HEK293 (cell line): ENCODE measurements around the gene PANK3.

Experiments used
- CTCF ChIA-PET: fragments of 350-600 bp; formaldehyde crosslinking; extraction: SDS; loops from one replicate; lab custom pipeline; 2021; ENCODE audit warnings: antibody characterized with exemption; lab: Yijun Ruan, JAX
- POLR2A ChIA-PET: fragments of 300-600 bp; formaldehyde crosslinking; extraction: SDS; loops from one replicate; lab custom pipeline; 2020; ENCODE audit warnings: antibody characterized with exemption, inconsistent platforms; lab: Yijun Ruan, JAX
- H3K27ac ChIP-seq: fragments of 200-500 bp; sonication (Bioruptor generic); 2 replicates; pipeline ENCODE4 v1.5.1; 2014; ENCODE audit warnings: low read depth, low read length, control low read depth, inconsistent platforms; ENCODE audit errors: extremely low read depth
- H3K36me3 ChIP-seq, 2 experiments: fragments of 200-500 bp in 1 of 2; sonication (Bioruptor generic) in 1 of 2; 1 replicate in 1 of 2; 2 replicates in 1 of 2; pipeline ENCODE4 v1.5.1; 2014 to 2017; ENCODE audit warnings: inconsistent platforms in 2 of 2, low read length in 2 of 2; ENCODE audit not compliant: control insufficient read depth in 2 of 2, insufficient read depth in 1 of 2
- H3K4me1 ChIP-seq: fragments of 200-500 bp; sonication (Bioruptor generic); 2 replicates; pipeline ENCODE4 v1.5.1; 2014; ENCODE audit warnings: mild to moderate bottlenecking, low read length, inconsistent platforms; ENCODE audit not compliant: control insufficient read depth, insufficient read depth
- H3K4me3 ChIP-seq: 2 replicates; pipeline ENCODE4 v1.5.1; 2011; ENCODE audit warnings: low read depth, mild to moderate bottlenecking, control low read depth, low read length, moderate library complexity
- H3K9me3 ChIP-seq: fragments of 200-500 bp; sonication (Bioruptor generic); 2 replicates; pipeline ENCODE4 v1.5.1; 2014; ENCODE audit warnings: low read depth, low read length, inconsistent platforms; ENCODE audit not compliant: control insufficient read depth, insufficient read depth
- MYNN ChIP-seq: fragments of 450-650 bp; formaldehyde crosslinking; IDR thresholded peaks from 2 replicates; pipeline ENCODE4 v1.5.1; 2016; ENCODE audit warnings: missing biosample characterization, missing genetic modification characterization, borderline replicate concordance
- RBAK ChIP-seq: fragments of 450-650 bp; formaldehyde crosslinking; IDR thresholded peaks from 2 replicates; pipeline ENCODE4 v1.5.1; 2016; ENCODE audit warnings: missing biosample characterization, missing genetic modification characterization
- SP2 ChIP-seq: fragments of 450-650 bp; formaldehyde crosslinking; IDR thresholded peaks from 2 replicates; pipeline ENCODE4 v1.5.1; 2016; ENCODE audit warnings: missing biosample characterization, missing genetic modification characterization
- YY1 ChIP-seq: fragments of 450-650 bp; formaldehyde crosslinking; IDR thresholded peaks from 2 replicates; pipeline ENCODE4 v1.5.1; 2018; ENCODE audit warnings: missing biosample characterization, missing genetic modification characterization
- ZNF10 ChIP-seq: fragments of 450-650 bp; formaldehyde crosslinking; IDR thresholded peaks from 2 replicates; pipeline ENCODE4 v1.5.1; 2017; ENCODE audit warnings: missing biosample characterization, missing genetic modification characterization
- ZNF211 ChIP-seq: fragments of 450-650 bp; formaldehyde crosslinking; IDR thresholded peaks from 2 replicates; pipeline ENCODE4 v1.5.1; 2016; ENCODE audit warnings: low read depth, missing biosample characterization, missing genetic modification characterization
- ZNF266 ChIP-seq: fragments of 450-650 bp; formaldehyde crosslinking; IDR thresholded peaks from 2 replicates; pipeline ENCODE4 v1.5.1; 2016; ENCODE audit warnings: missing biosample characterization, missing genetic modification characterization, low read depth
- ZNF350 ChIP-seq: fragments of 450-650 bp; formaldehyde crosslinking; IDR thresholded peaks from 2 replicates; pipeline ENCODE4 v1.5.0; 2017; ENCODE audit warnings: missing biosample characterization, mild to moderate bottlenecking, missing genetic modification characterization
- ZNF366 ChIP-seq: fragments of 450-650 bp; formaldehyde crosslinking; conservative IDR thresholded peaks from 2 replicates; pipeline ENCODE4 v1.5.1; 2016; ENCODE audit warnings: missing biosample characterization, missing genetic modification characterization
- ZNF433 ChIP-seq: fragments of 450-650 bp; formaldehyde crosslinking; IDR thresholded peaks from 2 replicates; pipeline ENCODE4 v1.5.1; 2016; ENCODE audit warnings: missing biosample characterization, missing genetic modification characterization, low read depth
- ZNF514 ChIP-seq: fragments of 450-650 bp; formaldehyde crosslinking; IDR thresholded peaks from 2 replicates; pipeline ENCODE4 v1.5.1; 2016; ENCODE audit warnings: missing biosample characterization, missing genetic modification characterization
- ZNF629 ChIP-seq: fragments of 450-650 bp; formaldehyde crosslinking; IDR thresholded peaks from 2 replicates; pipeline ENCODE4 v1.5.1; 2017; ENCODE audit warnings: missing biosample characterization, missing genetic modification characterization
- ZNF654 ChIP-seq: fragments of 450-650 bp; formaldehyde crosslinking; IDR thresholded peaks from 2 replicates; pipeline ENCODE4 v1.5.1; 2016; ENCODE audit warnings: low read depth, missing biosample characterization, missing genetic modification characterization
- ZNF664 ChIP-seq: fragments of 450-650 bp; formaldehyde crosslinking; IDR thresholded peaks from 2 replicates; pipeline ENCODE4 v1.5.1; 2016; ENCODE audit warnings: missing biosample characterization, missing genetic modification characterization
- ZNF670 ChIP-seq: fragments of 450-650 bp; formaldehyde crosslinking; IDR thresholded peaks from 2 replicates; pipeline ENCODE4 v1.5.1; 2016; ENCODE audit warnings: missing biosample characterization, missing genetic modification characterization, low read depth
- ZSCAN16 ChIP-seq: fragments of 450-650 bp; formaldehyde crosslinking; IDR thresholded peaks from 2 replicates; pipeline ENCODE4 v1.5.1; 2016; ENCODE audit warnings: missing biosample characterization, missing genetic modification characterization
- TF ChIP-seq, protein P1 (sequence below): fragments of 450-650 bp; formaldehyde crosslinking; IDR thresholded peaks from 2 replicates; pipeline ENCODE4 v1.5.1; 2017; ENCODE audit warnings: missing biosample characterization, missing genetic modification characterization
- TF ChIP-seq, protein P2 (sequence below): fragments of 450-650 bp; formaldehyde crosslinking; IDR thresholded peaks from 2 replicates; pipeline ENCODE4 v1.5.1; 2016; ENCODE audit warnings: missing biosample characterization, missing genetic modification characterization
- TF ChIP-seq, protein P3 (sequence below): fragments of 450-650 bp; formaldehyde crosslinking; IDR thresholded peaks from 2 replicates; pipeline ENCODE4 v1.5.1; 2017; ENCODE audit warnings: missing biosample characterization, missing genetic modification characterization
- TF ChIP-seq, protein P4 (sequence below): IDR thresholded peaks from 2 replicates; pipeline ENCODE4 v1.6.1; 2011; ENCODE audit warnings: mild to moderate bottlenecking, low read depth, low read length, borderline replicate concordance
- TF ChIP-seq, protein P5 (sequence below): fragments of 450-650 bp; formaldehyde crosslinking; IDR thresholded peaks from 2 replicates; pipeline ENCODE4 v1.5.1; 2016; ENCODE audit warnings: missing biosample characterization, missing genetic modification characterization

PANK3 gene

DNA sequence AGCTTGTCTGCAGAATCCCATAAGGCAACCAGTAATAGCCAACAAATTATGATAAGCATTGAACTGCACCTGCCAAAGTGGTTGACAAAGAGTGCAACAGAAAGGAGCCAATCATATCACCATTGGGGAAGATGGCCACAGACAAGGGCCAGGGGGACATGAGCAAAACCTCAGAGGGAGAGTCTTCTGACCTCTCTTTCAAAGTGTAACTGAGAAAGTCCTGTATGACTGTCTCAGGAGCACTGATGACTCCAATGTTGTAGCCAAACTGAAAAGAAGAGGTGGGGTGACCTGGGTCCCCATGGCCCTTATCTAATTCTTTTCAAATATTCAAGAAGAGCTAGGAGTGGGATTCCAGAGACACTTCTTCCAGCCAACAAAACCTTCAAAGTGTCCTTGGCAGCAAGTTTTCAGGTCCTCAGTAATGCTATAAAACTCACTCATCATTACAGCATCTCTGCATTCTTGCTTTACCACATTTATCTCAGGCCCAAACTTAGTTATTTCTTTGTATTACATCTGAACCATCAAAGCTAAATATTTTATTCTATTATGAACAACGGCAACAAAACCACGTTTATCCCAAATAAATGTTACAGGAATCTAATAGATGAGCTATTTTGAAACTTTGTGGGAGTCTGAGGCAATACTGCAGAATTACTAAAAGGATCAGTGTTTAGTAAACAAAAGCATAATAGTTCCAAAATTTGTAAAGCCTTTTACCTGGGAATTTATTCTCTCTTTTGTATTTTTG is 25.6 kb downstream of the PANK3 start:
- CTCF ChIA-PET = no interaction called here
- no peaks in the 10 kb centered on the region for H3K4me1 ChIP-seq
- H3K36me3 ChIP-seq = peaks cover 56 to 71% of the 10 kb centered on the region in 2 experiments
- no peak overlapping the region for H3K4me3 ChIP-seq
- POLR2A ChIA-PET = no interaction called here
- no peak overlapping the region for H3K27ac ChIP-seq
- TF ChIP-seq ZNF670 (tag by site-specific recombination) = no peak
- no peak for TF ChIP-seq YY1 (tag by site-specific recombination)
- TF ChIP-seq, protein P1, sequence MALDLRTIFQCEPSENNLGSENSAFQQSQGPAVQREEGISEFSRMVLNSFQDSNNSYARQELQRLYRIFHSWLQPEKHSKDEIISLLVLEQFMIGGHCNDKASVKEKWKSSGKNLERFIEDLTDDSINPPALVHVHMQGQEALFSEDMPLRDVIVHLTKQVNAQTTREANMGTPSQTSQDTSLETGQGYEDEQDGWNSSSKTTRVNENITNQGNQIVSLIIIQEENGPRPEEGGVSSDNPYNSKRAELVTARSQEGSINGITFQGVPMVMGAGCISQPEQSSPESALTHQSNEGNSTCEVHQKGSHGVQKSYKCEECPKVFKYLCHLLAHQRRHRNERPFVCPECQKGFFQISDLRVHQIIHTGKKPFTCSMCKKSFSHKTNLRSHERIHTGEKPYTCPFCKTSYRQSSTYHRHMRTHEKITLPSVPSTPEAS = no peak
- TF ChIP-seq, protein P2, sequence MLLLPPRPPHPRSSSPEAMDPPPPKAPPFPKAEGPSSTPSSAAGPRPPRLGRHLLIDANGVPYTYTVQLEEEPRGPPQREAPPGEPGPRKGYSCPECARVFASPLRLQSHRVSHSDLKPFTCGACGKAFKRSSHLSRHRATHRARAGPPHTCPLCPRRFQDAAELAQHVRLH = no peak
- no peak for TF ChIP-seq SP2 (tag by site-specific recombination)
- TF ChIP-seq MYNN = no peak
- TF ChIP-seq ZSCAN16 (tag by site-specific recombination) = no peak
- no peaks in the 10 kb centered on the region for H3K9me3 ChIP-seq

DNA sequence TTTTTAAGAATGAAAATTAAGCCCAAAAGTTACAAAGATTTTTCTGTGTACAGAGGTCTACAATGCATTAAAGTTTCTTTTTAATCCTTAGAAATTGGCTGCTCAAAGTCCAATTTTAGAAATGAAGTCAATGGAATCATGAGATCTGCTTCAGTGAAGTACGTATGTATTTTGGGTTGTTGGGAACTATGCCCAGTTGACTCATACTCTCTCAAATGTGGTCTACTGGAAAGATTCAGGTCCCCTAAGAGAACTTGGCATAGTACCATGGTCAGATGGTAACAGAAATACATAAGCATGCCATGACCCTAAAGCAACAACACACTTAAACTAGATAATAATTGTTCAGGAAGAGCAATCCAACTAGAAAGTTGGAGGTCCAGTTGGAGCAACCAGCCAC is 27.0 kb downstream of the PANK3 start:
- peaks cover 42 to 66% of the 10 kb centered on the region in 2 experiments for H3K36me3 ChIP-seq
- ChIA-PET POLR2A (no interaction called here), CTCF (interaction anchor here (0.6 kb wide), 1 partner anchor 447 kb away, joined by 3 read pairs; no protein-coding TSS in a partner anchor)
- H3K4me3 ChIP-seq = no peak overlapping the region
- no peaks in the 10 kb centered on the region for H3K9me3 ChIP-seq
- H3K4me1 ChIP-seq = no peaks in the 10 kb centered on the region
- TF ChIP-seq ZNF629 = 0 out of 2 replicates have a peak, but pooled peaks have one; percentile 13
- no peak for TF ChIP-seq ZNF211 (tag by site-specific recombination)
- no peak for TF ChIP-seq ZNF514
- TF ChIP-seq RBAK (tag by site-specific recombination) = no peak
- TF ChIP-seq ZNF366 (tag by site-specific recombination) = 0 out of 2 replicates have a peak, but pooled peaks have one; percentile 28
- TF ChIP-seq ZNF664 (tag by site-specific recombination) = no peak
- TF ChIP-seq, all 188 proteins: peak for 2
- no peak overlapping the region for H3K27ac ChIP-seq

DNA sequence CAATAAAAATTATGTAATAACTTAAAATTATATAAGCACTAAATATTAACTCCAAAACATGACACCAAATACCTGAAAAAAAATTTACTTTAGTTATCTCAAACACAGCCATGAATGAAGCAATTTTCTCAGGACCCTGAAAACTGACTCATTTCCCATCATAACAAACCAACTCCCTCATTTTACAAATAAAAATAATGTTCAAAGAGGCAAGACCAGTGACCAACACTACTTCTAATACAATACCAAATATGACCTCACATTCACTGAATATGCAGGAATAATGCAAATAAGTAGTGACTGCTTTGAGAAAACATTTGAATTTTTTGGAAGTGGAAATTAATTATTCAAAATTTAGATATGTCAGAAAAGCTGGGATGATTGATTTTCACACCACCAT is 28.5 kb downstream of the PANK3 start:
- ChIA-PET POLR2A (no interaction called here), CTCF (no interaction called here)
- Histone ChIP-seq H3K27ac (no peak overlapping the region), H3K36me3 (peaks cover 30 to 51% of the 10 kb centered on the region in 2 experiments), H3K4me3 (no peak overlapping the region), H3K4me1 (no peaks in the 10 kb centered on the region), H3K9me3 (no peaks in the 10 kb centered on the region)
- TF ChIP-seq ZNF433 (tag by site-specific recombination) = no peak
- TF ChIP-seq ZNF654 (tag by site-specific recombination) = no peak

DNA sequence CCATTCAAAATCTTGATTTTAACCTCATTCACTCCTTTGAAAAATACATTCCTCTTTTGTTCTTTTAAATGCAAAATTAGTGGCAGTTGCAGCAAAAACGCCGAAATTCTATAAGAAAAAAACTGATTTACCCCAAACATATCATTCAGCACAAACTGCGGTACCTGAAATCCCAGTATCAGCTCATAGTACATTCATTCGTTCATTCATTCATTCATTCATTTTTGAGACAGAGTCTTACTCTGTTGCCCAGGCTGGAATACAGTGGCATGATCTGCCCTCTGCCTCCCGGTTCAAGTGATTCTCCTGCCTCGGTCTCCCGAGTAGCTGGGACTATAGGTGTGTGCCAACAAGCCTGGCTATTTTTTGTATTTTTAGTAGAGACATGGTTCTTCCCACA is 29.6 kb downstream of the PANK3 start:
- CTCF ChIA-PET = interaction anchor here (0.5 kb wide), 1 partner anchor 25 kb away, joined by 5 read pairs; no protein-coding TSS in a partner anchor
- H3K36me3 ChIP-seq = peaks cover 22 to 40% of the 10 kb centered on the region in 2 experiments
- TF ChIP-seq ZNF350 (tag by site-specific recombination) = no peak
- no peak for TF ChIP-seq ZNF10 (tag by site-specific recombination)
- TF ChIP-seq, protein P3, sequence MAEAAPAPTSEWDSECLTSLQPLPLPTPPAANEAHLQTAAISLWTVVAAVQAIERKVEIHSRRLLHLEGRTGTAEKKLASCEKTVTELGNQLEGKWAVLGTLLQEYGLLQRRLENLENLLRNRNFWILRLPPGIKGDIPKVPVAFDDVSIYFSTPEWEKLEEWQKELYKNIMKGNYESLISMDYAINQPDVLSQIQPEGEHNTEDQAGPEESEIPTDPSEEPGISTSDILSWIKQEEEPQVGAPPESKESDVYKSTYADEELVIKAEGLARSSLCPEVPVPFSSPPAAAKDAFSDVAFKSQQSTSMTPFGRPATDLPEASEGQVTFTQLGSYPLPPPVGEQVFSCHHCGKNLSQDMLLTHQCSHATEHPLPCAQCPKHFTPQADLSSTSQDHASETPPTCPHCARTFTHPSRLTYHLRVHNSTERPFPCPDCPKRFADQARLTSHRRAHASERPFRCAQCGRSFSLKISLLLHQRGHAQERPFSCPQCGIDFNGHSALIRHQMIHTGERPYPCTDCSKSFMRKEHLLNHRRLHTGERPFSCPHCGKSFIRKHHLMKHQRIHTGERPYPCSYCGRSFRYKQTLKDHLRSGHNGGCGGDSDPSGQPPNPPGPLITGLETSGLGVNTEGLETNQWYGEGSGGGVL = no peak
- TF ChIP-seq ZNF266 (tag by site-specific recombination) = no peak
- TF ChIP-seq, protein P4, sequence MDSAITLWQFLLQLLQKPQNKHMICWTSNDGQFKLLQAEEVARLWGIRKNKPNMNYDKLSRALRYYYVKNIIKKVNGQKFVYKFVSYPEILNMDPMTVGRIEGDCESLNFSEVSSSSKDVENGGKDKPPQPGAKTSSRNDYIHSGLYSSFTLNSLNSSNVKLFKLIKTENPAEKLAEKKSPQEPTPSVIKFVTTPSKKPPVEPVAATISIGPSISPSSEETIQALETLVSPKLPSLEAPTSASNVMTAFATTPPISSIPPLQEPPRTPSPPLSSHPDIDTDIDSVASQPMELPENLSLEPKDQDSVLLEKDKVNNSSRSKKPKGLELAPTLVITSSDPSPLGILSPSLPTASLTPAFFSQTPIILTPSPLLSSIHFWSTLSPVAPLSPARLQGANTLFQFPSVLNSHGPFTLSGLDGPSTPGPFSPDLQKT = no peak
- TF ChIP-seq, protein P5, sequence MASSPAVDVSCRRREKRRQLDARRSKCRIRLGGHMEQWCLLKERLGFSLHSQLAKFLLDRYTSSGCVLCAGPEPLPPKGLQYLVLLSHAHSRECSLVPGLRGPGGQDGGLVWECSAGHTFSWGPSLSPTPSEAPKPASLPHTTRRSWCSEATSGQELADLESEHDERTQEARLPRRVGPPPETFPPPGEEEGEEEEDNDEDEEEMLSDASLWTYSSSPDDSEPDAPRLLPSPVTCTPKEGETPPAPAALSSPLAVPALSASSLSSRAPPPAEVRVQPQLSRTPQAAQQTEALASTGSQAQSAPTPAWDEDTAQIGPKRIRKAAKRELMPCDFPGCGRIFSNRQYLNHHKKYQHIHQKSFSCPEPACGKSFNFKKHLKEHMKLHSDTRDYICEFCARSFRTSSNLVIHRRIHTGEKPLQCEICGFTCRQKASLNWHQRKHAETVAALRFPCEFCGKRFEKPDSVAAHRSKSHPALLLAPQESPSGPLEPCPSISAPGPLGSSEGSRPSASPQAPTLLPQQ = no peak
- H3K4me1 ChIP-seq = no peaks in the 10 kb centered on the region
- H3K9me3 ChIP-seq = no peaks in the 10 kb centered on the region
- POLR2A ChIA-PET = interaction anchor here (0.5 kb wide), 1 partner anchor 165 kb away, joined by 7 read pairs; no protein-coding TSS in a partner anchor
- no peak overlapping the region for H3K27ac ChIP-seq
- no peak overlapping the region for H3K4me3 ChIP-seq
